HEK293 (cell line): ENCODE measurements around the gene SPARC.

Experiments
- YY1 ChIP-seq: fragments of 450-650 bp; formaldehyde crosslinking; IDR thresholded peaks from 2 replicates; pipeline ENCODE4 v1.5.1; 2018; ENCODE audit warnings: missing biosample characterization, missing genetic modification characterization
- ZIC2 ChIP-seq: fragments of 450-650 bp; formaldehyde crosslinking; IDR thresholded peaks from 2 replicates; pipeline ENCODE4 v1.5.1; 2016; ENCODE audit warnings: missing biosample characterization, missing genetic modification characterization
- ZNF19 ChIP-seq: fragments of 450-650 bp; formaldehyde crosslinking; IDR thresholded peaks from 2 replicates; pipeline ENCODE4; 2016; ENCODE audit warnings: missing biosample characterization, missing genetic modification characterization, low read depth
- ZNF621 ChIP-seq: fragments of 450-650 bp; formaldehyde crosslinking; IDR thresholded peaks from 2 replicates; pipeline ENCODE4 v1.5.1; 2017; ENCODE audit warnings: missing biosample characterization, missing genetic modification characterization
- TF ChIP-seq, protein P1 (sequence below): fragments of 450-650 bp; formaldehyde crosslinking; IDR thresholded peaks from 2 replicates; pipeline ENCODE4 v1.5.1; 2016; ENCODE audit warnings: missing biosample characterization, missing genetic modification characterization
- TF ChIP-seq, protein P2 (sequence below): fragments of 450-650 bp; formaldehyde crosslinking; IDR thresholded peaks from 2 replicates; pipeline ENCODE4 v1.5.1; 2016; ENCODE audit warnings: missing biosample characterization, missing genetic modification characterization

GRCh38 chr5:151627650-151628049 lies 59.1 kb downstream of the SPARC start:
- TF ChIP-seq, protein P1, sequence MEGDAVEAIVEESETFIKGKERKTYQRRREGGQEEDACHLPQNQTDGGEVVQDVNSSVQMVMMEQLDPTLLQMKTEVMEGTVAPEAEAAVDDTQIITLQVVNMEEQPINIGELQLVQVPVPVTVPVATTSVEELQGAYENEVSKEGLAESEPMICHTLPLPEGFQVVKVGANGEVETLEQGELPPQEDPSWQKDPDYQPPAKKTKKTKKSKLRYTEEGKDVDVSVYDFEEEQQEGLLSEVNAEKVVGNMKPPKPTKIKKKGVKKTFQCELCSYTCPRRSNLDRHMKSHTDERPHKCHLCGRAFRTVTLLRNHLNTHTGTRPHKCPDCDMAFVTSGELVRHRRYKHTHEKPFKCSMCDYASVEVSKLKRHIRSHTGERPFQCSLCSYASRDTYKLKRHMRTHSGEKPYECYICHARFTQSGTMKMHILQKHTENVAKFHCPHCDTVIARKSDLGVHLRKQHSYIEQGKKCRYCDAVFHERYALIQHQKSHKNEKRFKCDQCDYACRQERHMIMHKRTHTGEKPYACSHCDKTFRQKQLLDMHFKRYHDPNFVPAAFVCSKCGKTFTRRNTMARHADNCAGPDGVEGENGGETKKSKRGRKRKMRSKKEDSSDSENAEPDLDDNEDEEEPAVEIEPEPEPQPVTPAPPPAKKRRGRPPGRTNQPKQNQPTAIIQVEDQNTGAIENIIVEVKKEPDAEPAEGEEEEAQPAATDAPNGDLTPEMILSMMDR (tag by site-specific recombination): no peak
- TF ChIP-seq YY1 (tag by site-specific recombination): no peak
- TF ChIP-seq ZNF19 (tag by site-specific recombination): no peak
- no peak for TF ChIP-seq ZIC2
- TF ChIP-seq, protein P2, sequence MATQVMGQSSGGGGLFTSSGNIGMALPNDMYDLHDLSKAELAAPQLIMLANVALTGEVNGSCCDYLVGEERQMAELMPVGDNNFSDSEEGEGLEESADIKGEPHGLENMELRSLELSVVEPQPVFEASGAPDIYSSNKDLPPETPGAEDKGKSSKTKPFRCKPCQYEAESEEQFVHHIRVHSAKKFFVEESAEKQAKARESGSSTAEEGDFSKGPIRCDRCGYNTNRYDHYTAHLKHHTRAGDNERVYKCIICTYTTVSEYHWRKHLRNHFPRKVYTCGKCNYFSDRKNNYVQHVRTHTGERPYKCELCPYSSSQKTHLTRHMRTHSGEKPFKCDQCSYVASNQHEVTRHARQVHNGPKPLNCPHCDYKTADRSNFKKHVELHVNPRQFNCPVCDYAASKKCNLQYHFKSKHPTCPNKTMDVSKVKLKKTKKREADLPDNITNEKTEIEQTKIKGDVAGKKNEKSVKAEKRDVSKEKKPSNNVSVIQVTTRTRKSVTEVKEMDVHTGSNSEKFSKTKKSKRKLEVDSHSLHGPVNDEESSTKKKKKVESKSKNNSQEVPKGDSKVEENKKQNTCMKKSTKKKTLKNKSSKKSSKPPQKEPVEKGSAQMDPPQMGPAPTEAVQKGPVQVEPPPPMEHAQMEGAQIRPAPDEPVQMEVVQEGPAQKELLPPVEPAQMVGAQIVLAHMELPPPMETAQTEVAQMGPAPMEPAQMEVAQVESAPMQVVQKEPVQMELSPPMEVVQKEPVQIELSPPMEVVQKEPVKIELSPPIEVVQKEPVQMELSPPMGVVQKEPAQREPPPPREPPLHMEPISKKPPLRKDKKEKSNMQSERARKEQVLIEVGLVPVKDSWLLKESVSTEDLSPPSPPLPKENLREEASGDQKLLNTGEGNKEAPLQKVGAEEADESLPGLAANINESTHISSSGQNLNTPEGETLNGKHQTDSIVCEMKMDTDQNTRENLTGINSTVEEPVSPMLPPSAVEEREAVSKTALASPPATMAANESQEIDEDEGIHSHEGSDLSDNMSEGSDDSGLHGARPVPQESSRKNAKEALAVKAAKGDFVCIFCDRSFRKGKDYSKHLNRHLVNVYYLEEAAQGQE: no peak
- no peak for TF ChIP-seq ZNF621 (tag by site-specific recombination)
